Liver (tissue), 3 donors: Measurements from ENCODE around the gene SS18L1.

Experiments used
- EGR1 ChIP-seq, 2 donors: IDR thresholded peaks; 2 replicates each; pipeline ENCODE4 v1.6.1; 2016 to 2018; ENCODE audit warnings: antibody characterized with exemption in 2 of 2, low read depth in 2 of 2
- GABPA ChIP-seq, 2 donors: IDR thresholded peaks in 1 of 2; conservative IDR thresholded peaks in 1 of 2; 2 replicates each; pipeline ENCODE4 v1.6.1; 2016; ENCODE audit warnings: antibody characterized with exemption in 2 of 2, mild to moderate bottlenecking in 1 of 2, moderate library complexity in 1 of 2
- JUND ChIP-seq, 2 donors: IDR thresholded peaks; 2 replicates each; pipeline ENCODE4 v1.6.1; 2016; ENCODE audit warnings: antibody characterized with exemption in 2 of 2
- RAD21 ChIP-seq, 2 donors: IDR thresholded peaks; 2 replicates each; pipeline ENCODE4 v1.6.1; 2016; ENCODE audit warnings: antibody characterized with exemption in 2 of 2, mild to moderate bottlenecking in 2 of 2
- SP1 ChIP-seq: IDR thresholded peaks from 2 replicates; pipeline ENCODE4 v1.6.1; 2018; ENCODE audit warnings: antibody characterized with exemption, mild to moderate bottlenecking
- TAF1 ChIP-seq: conservative IDR thresholded peaks from 2 replicates; pipeline ENCODE4 v1.6.1; 2016; ENCODE audit warnings: antibody characterized with exemption, mild to moderate bottlenecking
- YY1 ChIP-seq: IDR thresholded peaks from 2 replicates; pipeline ENCODE4 v1.6.1; 2016; ENCODE audit warnings: antibody characterized with exemption, mild to moderate bottlenecking
- TF ChIP-seq, protein P1 (sequence below): fragments of 150-350 bp; IDR thresholded peaks from 2 replicates; pipeline ENCODE4 v1.5.1; 2017; ENCODE audit warnings: improper control_type of control experiment, low read depth, low read length; ENCODE audit not compliant: missing input control
- TF ChIP-seq, protein P2 (sequence below): IDR thresholded peaks from 2 replicates; pipeline ENCODE4 v1.6.1; 2016; ENCODE audit warnings: antibody characterized with exemption, mild to moderate bottlenecking
- TF ChIP-seq, protein P3 (sequence below): IDR thresholded peaks from 2 replicates; pipeline ENCODE4 v1.6.1; 2016; ENCODE audit warnings: antibody characterized with exemption
- TF ChIP-seq, protein P4 (sequence below): IDR thresholded peaks from 2 replicates; pipeline ENCODE4 v1.6.1; 2016; ENCODE audit warnings: antibody characterized with exemption
- donor health status: healthy.
- donor health status: healthy.

DNA sequence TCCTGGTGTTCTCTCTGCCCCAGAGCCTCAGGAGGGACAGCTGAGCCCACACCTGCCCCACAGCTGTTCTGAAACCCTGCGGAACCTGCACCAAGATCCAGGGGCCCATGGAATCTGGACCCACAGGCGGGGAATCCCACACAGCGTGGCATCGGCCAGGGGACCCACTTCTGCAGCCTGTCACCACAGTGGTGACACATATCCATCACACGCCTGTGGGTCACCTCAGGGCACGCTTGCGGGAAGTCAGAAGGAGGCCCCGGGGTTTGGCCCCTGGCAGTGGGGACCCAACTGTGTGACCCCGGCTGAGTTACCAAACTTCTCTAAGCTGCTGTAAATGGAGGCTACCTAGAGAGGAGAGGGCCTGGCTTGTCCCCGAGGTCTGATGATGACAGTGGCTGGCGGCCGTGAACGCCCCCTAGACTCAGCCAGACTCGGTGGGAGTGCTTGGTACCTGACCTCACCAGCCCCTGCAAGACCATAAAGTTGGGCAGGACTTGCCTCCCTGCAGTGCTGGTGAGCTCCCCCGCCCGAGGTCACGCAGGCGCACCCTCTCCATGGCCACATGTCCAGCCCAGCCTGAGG, 78.8 kb downstream of the SS18L1 start:
- no peak for TF ChIP-seq YY1
- no peak for TF ChIP-seq GABPA (IDR thresholded peaks at IDR 0.05 in 1 of 2, conservative IDR thresholded peaks at IDR 0.05 in 1 of 2)
- TF ChIP-seq, protein P1, sequence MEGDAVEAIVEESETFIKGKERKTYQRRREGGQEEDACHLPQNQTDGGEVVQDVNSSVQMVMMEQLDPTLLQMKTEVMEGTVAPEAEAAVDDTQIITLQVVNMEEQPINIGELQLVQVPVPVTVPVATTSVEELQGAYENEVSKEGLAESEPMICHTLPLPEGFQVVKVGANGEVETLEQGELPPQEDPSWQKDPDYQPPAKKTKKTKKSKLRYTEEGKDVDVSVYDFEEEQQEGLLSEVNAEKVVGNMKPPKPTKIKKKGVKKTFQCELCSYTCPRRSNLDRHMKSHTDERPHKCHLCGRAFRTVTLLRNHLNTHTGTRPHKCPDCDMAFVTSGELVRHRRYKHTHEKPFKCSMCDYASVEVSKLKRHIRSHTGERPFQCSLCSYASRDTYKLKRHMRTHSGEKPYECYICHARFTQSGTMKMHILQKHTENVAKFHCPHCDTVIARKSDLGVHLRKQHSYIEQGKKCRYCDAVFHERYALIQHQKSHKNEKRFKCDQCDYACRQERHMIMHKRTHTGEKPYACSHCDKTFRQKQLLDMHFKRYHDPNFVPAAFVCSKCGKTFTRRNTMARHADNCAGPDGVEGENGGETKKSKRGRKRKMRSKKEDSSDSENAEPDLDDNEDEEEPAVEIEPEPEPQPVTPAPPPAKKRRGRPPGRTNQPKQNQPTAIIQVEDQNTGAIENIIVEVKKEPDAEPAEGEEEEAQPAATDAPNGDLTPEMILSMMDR = no peak
- TF ChIP-seq SP1 = no peak
- TF ChIP-seq, protein P2, sequence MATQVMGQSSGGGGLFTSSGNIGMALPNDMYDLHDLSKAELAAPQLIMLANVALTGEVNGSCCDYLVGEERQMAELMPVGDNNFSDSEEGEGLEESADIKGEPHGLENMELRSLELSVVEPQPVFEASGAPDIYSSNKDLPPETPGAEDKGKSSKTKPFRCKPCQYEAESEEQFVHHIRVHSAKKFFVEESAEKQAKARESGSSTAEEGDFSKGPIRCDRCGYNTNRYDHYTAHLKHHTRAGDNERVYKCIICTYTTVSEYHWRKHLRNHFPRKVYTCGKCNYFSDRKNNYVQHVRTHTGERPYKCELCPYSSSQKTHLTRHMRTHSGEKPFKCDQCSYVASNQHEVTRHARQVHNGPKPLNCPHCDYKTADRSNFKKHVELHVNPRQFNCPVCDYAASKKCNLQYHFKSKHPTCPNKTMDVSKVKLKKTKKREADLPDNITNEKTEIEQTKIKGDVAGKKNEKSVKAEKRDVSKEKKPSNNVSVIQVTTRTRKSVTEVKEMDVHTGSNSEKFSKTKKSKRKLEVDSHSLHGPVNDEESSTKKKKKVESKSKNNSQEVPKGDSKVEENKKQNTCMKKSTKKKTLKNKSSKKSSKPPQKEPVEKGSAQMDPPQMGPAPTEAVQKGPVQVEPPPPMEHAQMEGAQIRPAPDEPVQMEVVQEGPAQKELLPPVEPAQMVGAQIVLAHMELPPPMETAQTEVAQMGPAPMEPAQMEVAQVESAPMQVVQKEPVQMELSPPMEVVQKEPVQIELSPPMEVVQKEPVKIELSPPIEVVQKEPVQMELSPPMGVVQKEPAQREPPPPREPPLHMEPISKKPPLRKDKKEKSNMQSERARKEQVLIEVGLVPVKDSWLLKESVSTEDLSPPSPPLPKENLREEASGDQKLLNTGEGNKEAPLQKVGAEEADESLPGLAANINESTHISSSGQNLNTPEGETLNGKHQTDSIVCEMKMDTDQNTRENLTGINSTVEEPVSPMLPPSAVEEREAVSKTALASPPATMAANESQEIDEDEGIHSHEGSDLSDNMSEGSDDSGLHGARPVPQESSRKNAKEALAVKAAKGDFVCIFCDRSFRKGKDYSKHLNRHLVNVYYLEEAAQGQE = no peak
- TF ChIP-seq, protein P3, sequence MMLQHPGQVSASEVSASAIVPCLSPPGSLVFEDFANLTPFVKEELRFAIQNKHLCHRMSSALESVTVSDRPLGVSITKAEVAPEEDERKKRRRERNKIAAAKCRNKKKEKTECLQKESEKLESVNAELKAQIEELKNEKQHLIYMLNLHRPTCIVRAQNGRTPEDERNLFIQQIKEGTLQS = no peak
- no peak for TF ChIP-seq JUND (IDR thresholded peaks at IDR 0.05)
- TF ChIP-seq TAF1 = no peak
- no peak for TF ChIP-seq RAD21 (IDR thresholded peaks at IDR 0.05)
- TF ChIP-seq EGR1 (IDR thresholded peaks at IDR 0.05; ENCODE audit: low read depth in 2 of 2) = no peak
- TF ChIP-seq, protein P4, sequence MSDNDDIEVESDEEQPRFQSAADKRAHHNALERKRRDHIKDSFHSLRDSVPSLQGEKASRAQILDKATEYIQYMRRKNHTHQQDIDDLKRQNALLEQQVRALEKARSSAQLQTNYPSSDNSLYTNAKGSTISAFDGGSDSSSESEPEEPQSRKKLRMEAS = no peak
